HuH-7.5 (cell line): ENCODE results near the gene MAGEC3.
"Not testable (repeated sequence)": the region's sequence is repeated elsewhere in the genome, so short reads cannot be mapped to it uniquely, and the experiment has no call there.

ENCODE experiments used
- DNase-seq: peaks from one replicate; pipeline ENCODE4 v3.0.0; 2011; ENCODE audit warnings: low spot score

The MAGEC3 gene

GRCh38 chrX:141838016-141838415 lies at the start of gene MAGEC3:
Gene MAGEC3 (plus strand): TSS chrX:141838316. CDS start chrX:141838316, 0 bp downstream.
- no peak for DNase-seq

GRCh38 chrX:141791856-141792255 lies 46.3 kb upstream of the MAGEC3 start:
- no peak for DNase-seq

GRCh38 chrX:141811438-141811837 lies 26.7 kb upstream of the MAGEC3 start:
- no peak for DNase-seq

GRCh38 chrX:141814213-141814857 lies 23.8 kb upstream of the MAGEC3 start:
- DNase-seq: no peak

- DNase-seq: no peak
Measured at GRCh38 chrX:141815904-141816303, 22.2 kb upstream of the MAGEC3 start.

- no peak for DNase-seq
Measured at GRCh38 chrX:141832247-141832646, 5.9 kb upstream of the MAGEC3 start.

- DNase-seq: no peak
Measured at GRCh38 chrX:141839856-141840255, 1.7 kb downstream of the MAGEC3 start.

- DNase-seq: no peak
Measured at GRCh38 chrX:141857479-141857878, 19.4 kb downstream of the MAGEC3 start.

- DNase-seq: no peak
Measured at GRCh38 chrX:141879616-141880015, 41.5 kb downstream of the MAGEC3 start.

GRCh38 chrX:141888811-141889210 lies 50.7 kb downstream of the MAGEC3 start:
- DNase-seq: not testable (repeated sequence)

- no peak for DNase-seq
Measured at GRCh38 chrX:141894733-141895132, 56.6 kb downstream of the MAGEC3 start.

- DNase-seq: no peak
Measured at GRCh38 chrX:141897690-141898089, 59.6 kb downstream of the MAGEC3 start.

GRCh38 chrX:141902366-141902765 lies 64.2 kb downstream of the MAGEC3 start:
- DNase-seq: no peak

GRCh38 chrX:141903400-141904155 lies 65.5 kb downstream of the MAGEC3 start, which contains the start of gene MAGEC1:
Gene MAGEC1 (plus strand): TSS chrX:141903894. CDS start chrX:141905073, 1,179 bp downstream.
- DNase-seq: no peak

- DNase-seq: no peak
Measured at GRCh38 chrX:141904262-141904661, 66.1 kb downstream of the MAGEC3 start.

GRCh38 chrX:141917801-141918200 lies 79.7 kb downstream of the MAGEC3 start:
- DNase-seq: no peak

- DNase-seq: no peak
Measured at GRCh38 chrX:141924293-141924692, 86.2 kb downstream of the MAGEC3 start.

GRCh38 chrX:141928432-141928831 lies 90.3 kb downstream of the MAGEC3 start:
- DNase-seq: no peak

- DNase-seq: no peak
Measured at GRCh38 chrX:141934059-141934641, 96.0 kb downstream of the MAGEC3 start.

- no peak for DNase-seq
Measured at GRCh38 chrX:141935645-141936044, 97.5 kb downstream of the MAGEC3 start.

GRCh38 chrX:141936080-141936479 lies 98.0 kb downstream of the MAGEC3 start:
- no peak for DNase-seq

GRCh38 chrX:141941234-141941633 lies 103.1 kb downstream of the MAGEC3 start:
- DNase-seq: no peak

- DNase-seq: no peak
Measured at GRCh38 chrX:141945426-141945825, 107.3 kb downstream of the MAGEC3 start.
